CD4-positive, alpha-beta T cell treated with Interleukin-17A for 1 hour (primary cell): ENCODE measurements around the gene PRR20G.

ENCODE experiments used
- DNase-seq: peaks from one replicate; pipeline ENCODE4 v3.0.0-alpha.2; 2020

Gene PRR20G

GRCh38 chr3:127262533-127262932 is 25.3 kb downstream of the PRR20G start:
- no peak for DNase-seq

GRCh38 chr3:127261925-127262324 is 25.9 kb downstream of the PRR20G start:
- DNase-seq: no peak

- DNase-seq: no peak
These were observed 26.9 kb downstream of the PRR20G start for GRCh38 chr3:127260826-127261555.

- no peak for DNase-seq
These were observed 27.4 kb downstream of the PRR20G start for GRCh38 chr3:127260416-127260815.

GRCh38 chr3:127259882-127260281 is 28.0 kb downstream of the PRR20G start:
- no peak for DNase-seq

- DNase-seq: no peak
These were observed 29.1 kb downstream of the PRR20G start for GRCh38 chr3:127258733-127259132.

- no peak for DNase-seq
These were observed 30.5 kb downstream of the PRR20G start for GRCh38 chr3:127257351-127257750.

- DNase-seq: no peak
These were observed 31.0 kb downstream of the PRR20G start for GRCh38 chr3:127256733-127257271.

- no peak for DNase-seq
These were observed 31.7 kb downstream of the PRR20G start for GRCh38 chr3:127256138-127256537.

- no peak for DNase-seq
These were observed 32.3 kb downstream of the PRR20G start for GRCh38 chr3:127255516-127255915.

- DNase-seq: no peak
These were observed 33.1 kb downstream of the PRR20G start for GRCh38 chr3:127254730-127255129.

- no peak for DNase-seq
These were observed 33.7 kb downstream of the PRR20G start for GRCh38 chr3:127254033-127254644.

GRCh38 chr3:127253491-127253890 is 34.4 kb downstream of the PRR20G start:
- DNase-seq: no peak

GRCh38 chr3:127252446-127252845 is 35.4 kb downstream of the PRR20G start:
- DNase-seq: no peak

GRCh38 chr3:127250032-127250431 is 37.8 kb downstream of the PRR20G start:
- no peak for DNase-seq

- no peak for DNase-seq
These were observed 40.6 kb downstream of the PRR20G start for GRCh38 chr3:127247292-127247691.

- no peak for DNase-seq
These were observed 49.2 kb downstream of the PRR20G start for GRCh38 chr3:127238602-127239001.

GRCh38 chr3:127237835-127238234 is 50.0 kb downstream of the PRR20G start:
- DNase-seq: no peak

GRCh38 chr3:127235706-127236105 is 52.1 kb downstream of the PRR20G start:
- no peak for DNase-seq

GRCh38 chr3:127234778-127235177 is 53.1 kb downstream of the PRR20G start:
- no peak for DNase-seq
